ENCODE results near the gene OXCT1.
"Not testable (repeated sequence)": the region's sequence is repeated elsewhere in the genome, so short reads cannot be mapped to it uniquely, and the experiment has no call there.

The OXCT1 gene

GRCh38 chr5:41822036-41822435 lies 48.2 kb downstream of the OXCT1 start:
- DNase-seq (ENCODE audit: extremely low read depth, low read depth) = no peak
- TF ChIP-seq, protein P1, sequence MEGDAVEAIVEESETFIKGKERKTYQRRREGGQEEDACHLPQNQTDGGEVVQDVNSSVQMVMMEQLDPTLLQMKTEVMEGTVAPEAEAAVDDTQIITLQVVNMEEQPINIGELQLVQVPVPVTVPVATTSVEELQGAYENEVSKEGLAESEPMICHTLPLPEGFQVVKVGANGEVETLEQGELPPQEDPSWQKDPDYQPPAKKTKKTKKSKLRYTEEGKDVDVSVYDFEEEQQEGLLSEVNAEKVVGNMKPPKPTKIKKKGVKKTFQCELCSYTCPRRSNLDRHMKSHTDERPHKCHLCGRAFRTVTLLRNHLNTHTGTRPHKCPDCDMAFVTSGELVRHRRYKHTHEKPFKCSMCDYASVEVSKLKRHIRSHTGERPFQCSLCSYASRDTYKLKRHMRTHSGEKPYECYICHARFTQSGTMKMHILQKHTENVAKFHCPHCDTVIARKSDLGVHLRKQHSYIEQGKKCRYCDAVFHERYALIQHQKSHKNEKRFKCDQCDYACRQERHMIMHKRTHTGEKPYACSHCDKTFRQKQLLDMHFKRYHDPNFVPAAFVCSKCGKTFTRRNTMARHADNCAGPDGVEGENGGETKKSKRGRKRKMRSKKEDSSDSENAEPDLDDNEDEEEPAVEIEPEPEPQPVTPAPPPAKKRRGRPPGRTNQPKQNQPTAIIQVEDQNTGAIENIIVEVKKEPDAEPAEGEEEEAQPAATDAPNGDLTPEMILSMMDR (IDR thresholded peaks at IDR 0.05; ENCODE audit: low read depth, low read length) = no peak

DNA sequence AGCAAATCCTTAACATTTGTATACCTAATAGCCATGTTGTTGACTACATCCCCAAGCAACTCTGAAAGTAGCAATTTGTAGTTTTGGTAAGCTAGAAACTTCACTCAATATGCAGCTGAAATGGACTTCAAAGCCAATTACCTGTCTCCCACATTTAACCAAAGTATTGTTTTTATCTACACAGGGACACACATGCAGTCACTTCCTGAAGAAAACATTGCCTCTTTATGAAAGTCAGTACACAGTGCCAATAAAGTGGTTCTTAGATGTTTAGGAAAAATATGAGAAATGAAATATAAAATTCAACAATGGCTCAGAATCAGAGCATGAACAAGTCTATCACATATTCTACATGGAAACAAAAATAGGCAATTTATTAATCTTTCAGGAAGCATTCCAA lies 49.2 kb downstream of the OXCT1 start:
- TF ChIP-seq, protein P1 (IDR thresholded peaks at IDR 0.05; ENCODE audit: low read depth, low read length) = no peak
- DNase-seq (ENCODE audit: extremely low read depth, low read depth) = no peak

- DNase-seq (ENCODE audit: extremely low read depth, low read depth) = no peak
- TF ChIP-seq, protein P1 (IDR thresholded peaks at IDR 0.05; ENCODE audit: low read depth, low read length) = no peak
Measured at GRCh38 chr5:41820150-41820549, 50.1 kb downstream of the OXCT1 start.

GRCh38 chr5:41817625-41818301 lies 52.5 kb downstream of the OXCT1 start:
- TF ChIP-seq, protein P1 (IDR thresholded peaks at IDR 0.05; ENCODE audit: low read depth, low read length) = no peak
- DNase-seq (ENCODE audit: extremely low read depth, low read depth) = no peak

- DNase-seq (ENCODE audit: extremely low read depth, low read depth) = no peak
Measured at GRCh38 chr5:41815663-41816229, 54.5 kb downstream of the OXCT1 start.

DNA sequence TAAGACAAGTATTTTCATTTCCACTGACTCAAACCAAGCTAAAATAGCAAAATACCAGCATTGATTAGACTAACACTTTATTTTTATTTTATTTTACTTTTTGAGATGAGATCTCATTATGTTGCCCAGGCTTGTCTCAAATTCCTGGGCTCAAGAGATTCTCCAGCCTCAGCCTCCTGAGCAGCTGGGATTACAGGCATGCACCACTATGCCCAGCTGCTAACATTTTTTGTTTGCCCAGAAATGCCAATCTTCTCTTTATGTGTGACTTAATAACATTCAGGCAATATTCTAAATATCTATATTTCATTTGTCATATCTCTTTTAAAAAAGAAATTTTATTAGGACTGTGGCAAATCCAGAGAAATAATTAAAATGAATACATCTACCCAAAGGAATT lies 55.0 kb downstream of the OXCT1 start:
- TF ChIP-seq, protein P1 (IDR thresholded peaks at IDR 0.05; ENCODE audit: low read depth, low read length) = no peak
- no peak for DNase-seq (ENCODE audit: extremely low read depth, low read depth)

More at GRCh38 chr5:41815663-41816229, 54.5 kb downstream of the OXCT1 start:
- TF ChIP-seq, protein P1 (IDR thresholded peaks at IDR 0.05; ENCODE audit: low read depth, low read length) = no peak

DNA sequence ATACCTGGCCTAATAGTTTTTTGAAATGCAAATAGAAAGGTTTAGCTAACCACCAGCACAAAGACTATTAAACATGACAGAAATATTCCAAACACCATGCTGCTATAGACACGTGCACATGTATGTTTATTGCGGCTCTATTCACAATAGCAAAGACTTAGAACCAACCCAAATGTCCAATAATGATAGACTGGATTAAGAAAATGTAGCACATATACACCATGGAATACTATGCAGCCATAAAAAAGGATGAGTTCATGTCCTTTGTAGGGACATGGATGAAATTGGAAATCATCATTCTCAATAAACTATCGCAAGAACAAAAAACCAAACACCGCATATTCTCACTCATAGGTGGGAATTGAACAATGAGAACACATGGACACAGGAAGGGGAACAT lies 55.9 kb downstream of the OXCT1 start:
- DNase-seq (ENCODE audit: extremely low read depth, low read depth) = not testable (repeated sequence)

DNA sequence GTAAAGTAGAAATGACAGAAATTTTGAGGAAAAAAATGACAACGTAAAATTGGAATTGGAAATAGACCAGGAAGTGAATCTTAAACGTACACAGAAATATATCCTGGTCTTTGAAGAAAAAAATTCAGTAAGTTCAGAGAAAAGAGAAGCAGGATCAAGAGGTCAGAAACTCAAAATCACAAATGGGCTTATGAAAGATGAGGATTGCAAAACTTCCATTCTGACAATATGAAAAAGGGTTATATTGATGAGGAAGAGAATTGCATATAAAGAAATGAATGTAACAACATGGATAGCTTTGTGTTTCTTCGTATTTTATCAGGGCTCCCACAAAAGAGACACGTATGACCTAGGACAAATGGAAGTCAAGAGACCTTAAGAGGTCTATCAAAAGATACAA lies 58.1 kb downstream of the OXCT1 start:
- TF ChIP-seq, protein P1 (IDR thresholded peaks at IDR 0.05; ENCODE audit: low read depth, low read length) = no peak
- DNase-seq (ENCODE audit: extremely low read depth, low read depth) = no peak

Measured in AG09319 (cell line).